IPS DF 6.9 (cell line): ENCODE results near the gene TAF11L6.
"Not testable (repeated sequence)": the region's sequence is repeated elsewhere in the genome, so short reads cannot be mapped to it uniquely, and the experiment has no call there.

ENCODE experiments used
- DNase-seq: peaks from one replicate; pipeline ENCODE4 v3.0.0-alpha.2; 2013; ENCODE audit warnings: low read depth, low spot score
- H3K27ac ChIP-seq: one replicate; pipeline ENCODE4 v1.5.1; 2013; ENCODE audit warnings: low read length, control low read depth
- H3K27me3 ChIP-seq: 2 replicates; pipeline ENCODE4 v1.6.1; 2013; ENCODE audit warnings: mild to moderate bottlenecking, low read length; ENCODE audit not compliant: control insufficient read depth, insufficient read depth
- H3K36me3 ChIP-seq: 2 replicates; pipeline ENCODE4 v1.6.1; 2013; ENCODE audit warnings: low read length; ENCODE audit not compliant: control insufficient read depth, insufficient read depth
- H3K4me1 ChIP-seq: 2 replicates; pipeline ENCODE4 v1.6.1; 2013; ENCODE audit warnings: low read length; ENCODE audit not compliant: control insufficient read depth, insufficient read depth
- H3K4me3 ChIP-seq: 2 replicates; pipeline ENCODE4 v1.5.1; 2013; ENCODE audit warnings: mild to moderate bottlenecking, low read length
- H3K9me3 ChIP-seq: 2 replicates; pipeline ENCODE4 v1.6.1; 2013; ENCODE audit warnings: low read length, inconsistent platforms; ENCODE audit not compliant: control insufficient read depth, insufficient read depth
- WGBS: extraction: QIAGEN DNeasy Blood & Tissue Kit; methylation state at CpG from one replicate; pipeline ENCODE4 v1.1.7; 2013; ENCODE audit warnings: mixed read lengths, missing lambda C conversion rate; ENCODE audit not compliant: insufficient read length, insufficient coverage; 5-methylcytosine and 5-hydroxymethylcytosine counted together

TAF11L6 gene

GRCh38 chr5:17528369-17528768 is at the start of gene TAF11L6:
Gene TAF11L6, plus strand, starts transcription at chr5:17528669.
- WGBS: no CpG with 5 or more reads among the region's 15 CpGs
- H3K27me3 ChIP-seq, H3K27ac ChIP-seq: not testable (repeated sequence)

GRCh38 chr5:17481378-17481777 is 47.1 kb upstream of the TAF11L6 start:
- no peak for DNase-seq
- no peak overlapping the region for H3K27ac ChIP-seq
- no peaks in the 10 kb centered on the region for H3K36me3 ChIP-seq
- no CpG with 5 or more reads among the region's 4 CpGs for WGBS
- no peaks in the 10 kb centered on the region for H3K9me3 ChIP-seq
- peaks cover 2% of the 10 kb centered on the region; the same call in 1 of the 2 replicates for H3K4me1 ChIP-seq
- no peaks in the 10 kb centered on the region for H3K27me3 ChIP-seq
- H3K4me3 ChIP-seq: no peak overlapping the region

More at GRCh38 chr5:17528369-17528768, at the start of gene TAF11L6:
- DNase-seq, H3K4me1 ChIP-seq, H3K36me3 ChIP-seq, H3K9me3 ChIP-seq, H3K4me3 ChIP-seq: not testable (repeated sequence)

- Histone ChIP-seq H3K4me1 (peaks cover 2% of the 10 kb centered on the region; the same call in 1 of the 2 replicates), H3K27ac (no peak overlapping the region), H3K27me3 (no peaks in the 10 kb centered on the region), H3K4me3 (no peak overlapping the region), H3K36me3 (no peaks in the 10 kb centered on the region), H3K9me3 (no peaks in the 10 kb centered on the region)
- no peak for DNase-seq
- WGBS: no CpG with 5 or more reads among the region's 2 CpGs
These were observed 45.7 kb upstream of the TAF11L6 start for GRCh38 chr5:17482790-17483189.

GRCh38 chr5:17486464-17487173 is 41.9 kb upstream of the TAF11L6 start:
- H3K9me3 ChIP-seq, H3K4me3 ChIP-seq, H3K4me1 ChIP-seq, H3K27ac ChIP-seq, H3K36me3 ChIP-seq, DNase-seq, H3K27me3 ChIP-seq: not testable (repeated sequence)
- no CpG with 5 or more reads among the region's 10 CpGs for WGBS

- no peaks in the 10 kb centered on the region for H3K9me3 ChIP-seq
- H3K27me3 ChIP-seq: no peaks in the 10 kb centered on the region
- H3K4me3 ChIP-seq: no peak overlapping the region
- no peaks in the 10 kb centered on the region for H3K4me1 ChIP-seq
- no peaks in the 10 kb centered on the region for H3K36me3 ChIP-seq
- WGBS: no CpG with 5 or more reads among the region's 1 CpG
- H3K27ac ChIP-seq: no peak overlapping the region
- DNase-seq: no peak
These were observed 41.3 kb upstream of the TAF11L6 start for GRCh38 chr5:17487174-17487512.

GRCh38 chr5:17491257-17491656 is 37.2 kb upstream of the TAF11L6 start:
- DNase-seq, H3K9me3 ChIP-seq, H3K4me1 ChIP-seq, H3K27ac ChIP-seq, H3K4me3 ChIP-seq, H3K36me3 ChIP-seq, H3K27me3 ChIP-seq: not testable (repeated sequence)
- no CpG with 5 or more reads among the region's 23 CpGs for WGBS

GRCh38 chr5:17492770-17493169 is 35.7 kb upstream of the TAF11L6 start:
- H3K4me3 ChIP-seq: no peak overlapping the region
- no CpG with 5 or more reads among the region's 3 CpGs for WGBS
- no peaks in the 10 kb centered on the region for H3K27me3 ChIP-seq
- H3K9me3 ChIP-seq: no peaks in the 10 kb centered on the region
- DNase-seq: no peak
- H3K4me1 ChIP-seq: no peaks in the 10 kb centered on the region
- H3K36me3 ChIP-seq: no peaks in the 10 kb centered on the region
- H3K27ac ChIP-seq: no peak overlapping the region

- Histone ChIP-seq H3K4me1 (no peaks in the 10 kb centered on the region), H3K27ac (no peak overlapping the region), H3K4me3 (no peak overlapping the region), H3K9me3 (no peaks in the 10 kb centered on the region), H3K36me3 (no peaks in the 10 kb centered on the region), H3K27me3 (no peaks in the 10 kb centered on the region)
- WGBS: no CpG with 5 or more reads among the region's 4 CpGs
- no peak for DNase-seq
These were observed 31.0 kb upstream of the TAF11L6 start for GRCh38 chr5:17497446-17497845.

GRCh38 chr5:17497931-17498330 is 30.5 kb upstream of the TAF11L6 start, which contains the start of gene TAF11L2:
Gene TAF11L2, plus strand, starts transcription at chr5:17498231.
- H3K9me3 ChIP-seq, H3K27ac ChIP-seq, H3K4me3 ChIP-seq, H3K4me1 ChIP-seq, H3K27me3 ChIP-seq, H3K36me3 ChIP-seq, DNase-seq: not testable (repeated sequence)
- WGBS: no CpG with 5 or more reads among the region's 8 CpGs

- Histone ChIP-seq H3K27ac (no peak overlapping the region), H3K9me3 (no peaks in the 10 kb centered on the region), H3K36me3 (no peaks in the 10 kb centered on the region), H3K4me3 (no peak overlapping the region), H3K27me3 (no peaks in the 10 kb centered on the region), H3K4me1 (no peaks in the 10 kb centered on the region)
- no peak for DNase-seq
- no CpG with 5 or more reads among the region's 17 CpGs for WGBS
These were observed 16.6 kb upstream of the TAF11L6 start for GRCh38 chr5:17511775-17512325.

GRCh38 chr5:17517526-17517925 is 10.9 kb upstream of the TAF11L6 start:
- WGBS: no CpG with 5 or more reads among the region's 12 CpGs
- not testable (repeated sequence) for H3K27me3 ChIP-seq

More at GRCh38 chr5:17517526-17517925, 10.9 kb upstream of the TAF11L6 start:
- H3K9me3 ChIP-seq, DNase-seq, H3K4me1 ChIP-seq, H3K27ac ChIP-seq, H3K36me3 ChIP-seq, H3K4me3 ChIP-seq: not testable (repeated sequence)
